ENCODE measurements around the gene ITPK1. TPM values are rescaled to one million over a fixed set of nuclear protein-coding genes. Genes with fewer than 3 reads are reported as not detected.

ITPK1 gene
- total RNA-seq, 1 experiment from 2014 or later = 56.2 TPM

DNA sequence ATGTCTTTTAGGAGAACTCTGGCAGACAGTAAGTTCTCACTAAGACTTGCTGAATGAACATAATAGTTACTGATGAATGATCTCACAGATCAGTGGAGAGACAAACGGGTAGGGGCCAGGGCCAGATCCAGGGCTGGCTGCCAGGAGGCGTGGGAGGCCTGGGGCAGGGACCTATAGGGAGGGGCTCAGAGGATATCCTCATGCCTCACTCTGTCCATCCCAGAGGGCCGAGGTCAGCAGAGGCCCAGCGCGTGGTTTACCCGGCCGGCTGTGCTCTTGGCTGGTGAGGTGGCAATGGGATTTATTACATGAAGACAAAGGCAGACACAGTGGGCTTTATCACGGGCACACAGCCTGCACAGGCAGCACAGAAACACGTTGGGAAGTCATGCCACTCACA is 107.3 kb downstream of the ITPK1 start:
- no peaks in the 10 kb centered on the region for H3K9me3 ChIP-seq (replicated peaks)
- peaks cover 65% of the 10 kb centered on the region for H3K4me1 ChIP-seq (replicated peaks)
- no peaks in the 10 kb centered on the region for H3K27me3 ChIP-seq (replicated peaks)
- no peak for DNase-seq (ENCODE audit: low read depth in 1 of 2, low spot score in 2 of 2)
- no peak overlapping the region for H3K4me3 ChIP-seq
- no peak overlapping the region for H3K27ac ChIP-seq
- H3K36me3 ChIP-seq = peaks cover 13% of the 10 kb centered on the region

DNA sequence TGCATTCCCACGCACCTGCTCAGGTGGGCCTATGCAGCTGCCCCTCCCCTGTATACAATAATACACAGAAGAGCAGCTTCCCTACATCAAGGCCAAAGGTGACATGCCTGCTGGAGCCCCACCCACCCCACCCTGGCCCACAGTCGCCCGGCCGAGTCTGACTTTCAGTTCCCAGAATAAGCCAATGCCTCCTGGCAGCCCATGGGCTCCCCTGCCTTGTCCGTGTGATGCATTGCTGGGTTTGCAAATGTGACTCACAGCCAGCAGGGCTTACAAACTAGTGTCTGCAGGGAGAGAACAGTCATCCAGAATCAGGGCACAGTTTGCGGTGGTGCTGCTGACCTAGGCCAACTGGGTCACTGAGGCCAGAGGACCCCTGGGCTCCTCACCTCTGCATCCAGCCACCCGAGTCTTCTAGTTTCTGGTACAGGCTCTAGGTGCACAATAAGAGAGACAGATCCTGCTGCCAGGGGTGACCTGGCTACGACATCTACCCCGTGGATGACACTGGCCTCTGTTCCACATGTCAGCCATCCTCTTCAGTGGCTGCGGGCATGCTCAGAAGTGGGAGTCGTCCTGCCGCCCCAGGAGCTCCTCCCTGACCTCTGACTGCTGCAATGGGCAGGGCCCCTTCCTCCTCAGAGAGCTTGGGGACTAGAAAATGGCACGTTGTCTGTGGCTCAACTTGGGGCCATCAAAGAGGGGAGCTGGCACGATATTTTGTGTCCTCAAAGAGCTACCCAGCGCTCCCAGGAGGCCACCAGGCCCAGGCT is 108.3 kb downstream of the ITPK1 start:
- Histone ChIP-seq H3K9me3 (replicated peaks) (no peaks in the 10 kb centered on the region), H3K27ac (no peak overlapping the region), H3K4me3 (no peak overlapping the region), H3K36me3 (peaks cover 13% of the 10 kb centered on the region), H3K4me1 (replicated peaks) (peaks cover 63% of the 10 kb centered on the region), H3K27me3 (replicated peaks) (no peaks in the 10 kb centered on the region)
- DNase-seq (ENCODE audit: low read depth in 1 of 2, low spot score in 2 of 2) = peak in 1 of 2 experiments; percentile 62

GRCh38 chr14:93006567-93007051 is 109.1 kb downstream of the ITPK1 start:
- H3K4me3 ChIP-seq = no peak overlapping the region
- H3K27ac ChIP-seq = no peak overlapping the region

DNA sequence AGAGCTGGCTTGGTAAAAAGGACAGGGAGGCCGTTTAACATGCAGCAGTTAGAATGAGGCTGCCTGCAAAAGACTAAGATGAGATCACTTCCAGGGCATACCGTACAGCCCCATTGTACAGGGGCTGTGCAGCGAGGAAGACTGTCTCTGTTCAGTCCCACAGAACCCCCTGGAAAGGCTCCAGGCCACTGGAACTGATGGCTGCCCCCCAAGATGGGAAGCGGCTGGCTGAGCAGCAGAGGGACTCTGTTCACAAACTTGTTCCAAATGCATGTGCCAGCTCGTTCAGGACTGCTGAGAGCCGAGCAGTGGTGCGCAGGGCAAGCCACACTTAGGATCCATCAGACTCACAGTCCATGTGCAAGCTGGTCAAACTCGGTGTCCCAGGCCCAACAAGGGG is 109.9 kb downstream of the ITPK1 start:
- no peak for DNase-seq (ENCODE audit: low read depth in 1 of 2, low spot score in 2 of 2)
- Histone ChIP-seq H3K27me3 (replicated peaks) (no peaks in the 10 kb centered on the region), H3K9me3 (replicated peaks) (no peaks in the 10 kb centered on the region), H3K36me3 (peaks cover 13% of the 10 kb centered on the region), H3K4me3 (no peak overlapping the region), H3K4me1 (replicated peaks) (peaks cover 58% of the 10 kb centered on the region), H3K27ac (no peak overlapping the region)

More at GRCh38 chr14:93006567-93007051, 109.1 kb downstream of the ITPK1 start:
- DNase-seq (ENCODE audit: low read depth in 1 of 2, low spot score in 2 of 2) = no peak
- Histone ChIP-seq H3K9me3 (replicated peaks) (no peaks in the 10 kb centered on the region), H3K27me3 (replicated peaks) (no peaks in the 10 kb centered on the region), H3K4me1 (replicated peaks) (peaks cover 62% of the 10 kb centered on the region), H3K36me3 (peaks cover 13% of the 10 kb centered on the region)

GRCh38 chr14:93005135-93005813 is 110.5 kb downstream of the ITPK1 start:
- Histone ChIP-seq H3K9me3 (replicated peaks) (no peaks in the 10 kb centered on the region), H3K4me3 (no peak overlapping the region), H3K4me1 (replicated peaks) (peaks cover 53% of the 10 kb centered on the region), H3K27ac (no peak overlapping the region), H3K36me3 (peaks cover 13% of the 10 kb centered on the region), H3K27me3 (replicated peaks) (no peaks in the 10 kb centered on the region)
- no peak for DNase-seq (ENCODE audit: low read depth in 1 of 2, low spot score in 2 of 2)

GRCh38 chr14:93004699-93005082 is 111.0 kb downstream of the ITPK1 start:
- Histone ChIP-seq H3K27ac (no peak overlapping the region), H3K9me3 (replicated peaks) (no peaks in the 10 kb centered on the region), H3K4me1 (replicated peaks) (peaks cover 47% of the 10 kb centered on the region), H3K27me3 (replicated peaks) (no peaks in the 10 kb centered on the region), H3K4me3 (no peak overlapping the region), H3K36me3 (peaks cover 13% of the 10 kb centered on the region)
- DNase-seq (ENCODE audit: low read depth in 1 of 2, low spot score in 2 of 2) = no peak

DNA sequence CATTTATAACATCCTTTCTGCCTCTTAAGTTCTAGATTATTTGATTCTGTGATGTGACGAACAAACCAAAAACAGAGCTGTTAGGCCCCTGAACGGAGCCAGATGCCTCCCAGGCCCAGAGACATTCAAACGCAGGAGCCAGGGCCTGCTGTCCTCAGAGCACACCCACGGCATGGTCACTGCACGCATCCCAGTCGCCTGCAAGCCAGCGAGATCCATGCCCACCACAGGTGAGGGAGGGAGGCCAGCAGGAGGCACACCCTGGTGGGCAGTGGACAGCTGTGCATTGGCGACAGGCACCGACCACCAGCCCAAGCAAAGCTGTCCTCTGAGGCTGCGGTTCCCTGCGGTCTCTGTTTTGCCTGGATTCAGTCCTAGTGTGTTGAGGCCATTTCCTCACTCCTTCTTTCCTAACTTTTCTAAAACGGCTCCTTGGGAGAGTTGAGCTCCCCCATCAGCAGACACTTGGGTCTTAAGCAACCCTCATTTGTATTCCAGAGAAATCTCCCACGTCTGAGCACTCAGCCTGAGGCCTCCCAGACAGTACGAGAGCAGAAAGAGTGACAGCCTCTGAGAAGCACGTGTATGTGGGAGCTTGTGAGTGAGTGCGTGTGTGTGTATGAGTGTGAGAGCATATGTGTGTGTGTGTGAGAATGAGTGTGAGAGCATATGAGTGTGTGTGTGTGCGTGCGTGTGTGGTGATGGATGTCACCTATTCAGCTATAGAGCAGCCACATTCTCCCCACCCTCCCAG is 111.6 kb downstream of the ITPK1 start:
- DNase-seq (ENCODE audit: low read depth in 1 of 2, low spot score in 2 of 2) = no peak

GRCh38 chr14:93002851-93003298 is 112.8 kb downstream of the ITPK1 start:
- Histone ChIP-seq H3K9me3 (replicated peaks) (no peaks in the 10 kb centered on the region), H3K27me3 (replicated peaks) (no peaks in the 10 kb centered on the region), H3K4me1 (replicated peaks) (peaks cover 29% of the 10 kb centered on the region), H3K36me3 (peaks cover 13% of the 10 kb centered on the region), H3K27ac (no peak overlapping the region), H3K4me3 (no peak overlapping the region)
- no peak for DNase-seq (ENCODE audit: low read depth in 1 of 2, low spot score in 2 of 2)

More for the DNA sequence above, 111.6 kb downstream of the ITPK1 start:
- Histone ChIP-seq H3K36me3 (peaks cover 13% of the 10 kb centered on the region), H3K27ac (no peak overlapping the region), H3K4me1 (replicated peaks) (peaks cover 41% of the 10 kb centered on the region), H3K4me3 (no peak overlapping the region), H3K9me3 (replicated peaks) (no peaks in the 10 kb centered on the region), H3K27me3 (replicated peaks) (no peaks in the 10 kb centered on the region)

GRCh38 chr14:93002049-93002448 is 113.7 kb downstream of the ITPK1 start:
- H3K27me3 ChIP-seq (replicated peaks) = no peaks in the 10 kb centered on the region
- DNase-seq (ENCODE audit: low read depth in 1 of 2, low spot score in 2 of 2) = no peak
- no peak overlapping the region for H3K4me3 ChIP-seq
- peaks cover 21% of the 10 kb centered on the region for H3K4me1 ChIP-seq (replicated peaks)
- no peaks in the 10 kb centered on the region for H3K9me3 ChIP-seq (replicated peaks)
- no peak overlapping the region for H3K27ac ChIP-seq
- peaks cover 7% of the 10 kb centered on the region; the same call in 1 of the 2 replicates for H3K36me3 ChIP-seq

GRCh38 chr14:92998946-92999345 is 116.8 kb downstream of the ITPK1 start:
- H3K4me1 ChIP-seq (replicated peaks) = peaks cover 9% of the 10 kb centered on the region
- H3K9me3 ChIP-seq (replicated peaks) = no peaks in the 10 kb centered on the region
- DNase-seq (ENCODE audit: low read depth in 1 of 2, low spot score in 2 of 2) = no peak
- H3K36me3 ChIP-seq = no peaks in the 10 kb centered on the region; the same call in 1 of the 2 replicates
- no peak overlapping the region for H3K27ac ChIP-seq
- no peak overlapping the region for H3K4me3 ChIP-seq
- H3K27me3 ChIP-seq (replicated peaks) = no peaks in the 10 kb centered on the region

DNA sequence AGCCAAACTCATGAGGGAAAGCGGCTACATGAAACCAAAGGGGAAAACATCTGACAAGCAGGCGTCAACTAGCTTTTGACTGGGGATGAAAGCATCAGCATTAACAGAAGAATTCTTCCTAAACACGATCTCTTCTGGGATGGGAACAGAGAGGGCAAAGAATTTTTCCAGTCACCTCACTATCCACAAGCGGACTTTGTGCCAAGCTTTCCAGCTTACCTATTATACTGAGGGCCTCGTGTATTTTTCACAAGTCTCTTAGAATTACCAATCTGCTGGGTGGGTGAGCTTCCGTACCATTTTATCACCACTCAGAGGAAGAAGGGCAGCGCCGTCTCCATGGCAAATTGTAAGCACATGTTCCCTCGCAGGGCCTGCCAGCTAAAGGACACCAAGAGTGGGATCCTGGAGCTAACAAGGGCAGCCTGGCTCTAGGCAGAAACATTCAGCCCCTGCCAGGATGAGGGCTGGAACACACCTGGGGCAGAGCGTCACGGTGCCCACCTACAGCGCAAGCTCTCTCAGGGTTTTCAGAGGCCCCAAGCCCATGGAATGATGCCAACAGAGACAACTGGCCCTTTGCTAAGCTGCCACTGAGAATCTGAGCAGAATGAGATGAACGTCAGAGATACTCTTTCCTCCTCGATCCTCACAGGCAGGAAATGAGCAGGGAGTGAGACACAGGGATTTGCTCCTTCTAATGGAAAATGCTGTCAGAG is 118.2 kb downstream of the ITPK1 start:
- Histone ChIP-seq H3K9me3 (replicated peaks) (no peaks in the 10 kb centered on the region), H3K4me3 (no peak overlapping the region), H3K4me1 (replicated peaks) (no peaks in the 10 kb centered on the region), H3K27ac (no peak overlapping the region), H3K36me3 (peaks cover 4% of the 10 kb centered on the region; the same call in 1 of the 2 replicates), H3K27me3 (replicated peaks) (no peaks in the 10 kb centered on the region)
- DNase-seq (ENCODE audit: low read depth in 1 of 2, low spot score in 2 of 2) = no peak

GRCh38 chr14:92995620-92996019 is 120.1 kb downstream of the ITPK1 start:
- H3K27me3 ChIP-seq (replicated peaks) = no peaks in the 10 kb centered on the region
- no peaks in the 10 kb centered on the region for H3K4me1 ChIP-seq (replicated peaks)
- no peak overlapping the region for H3K4me3 ChIP-seq
- DNase-seq (ENCODE audit: low read depth in 1 of 2, low spot score in 2 of 2) = no peak
- peaks cover 4% of the 10 kb centered on the region; the same call in 1 of the 2 replicates for H3K36me3 ChIP-seq
- no peaks in the 10 kb centered on the region for H3K9me3 ChIP-seq (replicated peaks)
- no peak overlapping the region for H3K27ac ChIP-seq

GRCh38 chr14:92994942-92995341 is 120.8 kb downstream of the ITPK1 start:
- no peak overlapping the region for H3K27ac ChIP-seq
- H3K27me3 ChIP-seq (replicated peaks) = no peaks in the 10 kb centered on the region
- H3K4me1 ChIP-seq (replicated peaks) = no peaks in the 10 kb centered on the region

More at GRCh38 chr14:92994942-92995341, 120.8 kb downstream of the ITPK1 start:
- Histone ChIP-seq H3K4me3 (no peak overlapping the region), H3K36me3 (peaks cover 4% of the 10 kb centered on the region; the same call in 1 of the 2 replicates), H3K9me3 (replicated peaks) (no peaks in the 10 kb centered on the region)
- DNase-seq (ENCODE audit: low read depth in 1 of 2, low spot score in 2 of 2) = no peak
